HG03565 (cell line): ENCODE results near the gene UQCRQ.

Source experiments
- ATAC-seq: cut with Tn5 transposase; IDR thresholded peaks from one replicate; pipeline ENCODE4 v1.9.1; 2021; ENCODE audit warnings: mild to moderate bottlenecking, moderate library complexity; ENCODE audit not compliant: unreplicated experiment

The UQCRQ gene

DNA sequence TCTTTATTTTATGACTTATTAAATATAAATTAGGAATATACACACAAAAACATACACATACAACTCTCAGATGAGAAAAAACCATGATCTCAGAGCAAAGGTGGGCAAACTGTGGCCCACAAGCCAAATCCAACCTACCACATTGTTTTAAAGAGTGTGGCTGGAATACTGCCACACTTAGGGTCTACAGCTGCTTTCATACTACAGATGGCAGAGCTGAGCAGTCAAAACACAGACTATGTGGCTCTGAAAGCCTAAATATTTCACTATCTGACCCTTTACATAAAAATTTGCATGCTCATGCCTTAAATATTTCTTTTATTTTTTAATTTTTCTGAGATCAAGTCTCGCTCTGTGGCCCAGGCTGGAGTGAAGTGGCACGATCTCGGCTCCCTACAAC is 35.3 kb downstream of the UQCRQ start:
- ATAC-seq = no peak

DNA sequence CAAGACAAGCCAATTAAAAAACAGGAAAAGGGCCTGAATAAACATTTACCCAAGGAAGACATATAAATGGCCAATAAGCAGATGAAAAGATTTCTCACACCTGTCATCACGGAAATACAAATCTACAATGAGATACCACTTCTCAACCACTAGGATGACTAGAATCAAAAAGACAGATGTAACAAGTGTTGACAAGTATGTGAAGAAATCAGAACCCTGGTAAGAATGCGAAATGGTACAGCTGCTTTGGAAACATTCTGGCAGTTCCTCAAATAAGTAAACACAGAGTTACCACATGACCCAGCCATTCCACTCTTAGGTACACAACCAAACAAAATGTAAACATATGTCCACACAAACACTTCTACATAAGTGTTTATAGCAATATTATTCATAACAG is 39.5 kb downstream of the UQCRQ start:
- ATAC-seq = no peak

DNA sequence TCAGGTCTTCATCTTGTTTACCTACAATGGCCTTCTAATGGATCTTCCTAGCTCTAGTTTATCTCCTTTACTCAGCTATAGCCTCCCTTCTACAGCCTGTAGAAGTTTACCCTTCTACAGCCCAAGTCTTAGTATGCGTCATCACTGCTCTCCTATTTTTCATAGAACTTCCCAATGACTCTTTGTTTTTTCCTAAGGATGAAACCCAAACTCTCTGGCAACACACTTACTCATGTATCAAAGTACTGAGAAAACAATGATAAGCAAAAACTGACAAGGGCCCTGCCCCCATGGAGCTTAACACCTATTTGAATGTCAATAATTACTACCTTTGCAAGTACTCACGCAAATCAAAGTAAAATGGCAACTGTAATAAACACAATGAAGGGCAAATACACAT is 40.7 kb downstream of the UQCRQ start:
- no peak for ATAC-seq

DNA sequence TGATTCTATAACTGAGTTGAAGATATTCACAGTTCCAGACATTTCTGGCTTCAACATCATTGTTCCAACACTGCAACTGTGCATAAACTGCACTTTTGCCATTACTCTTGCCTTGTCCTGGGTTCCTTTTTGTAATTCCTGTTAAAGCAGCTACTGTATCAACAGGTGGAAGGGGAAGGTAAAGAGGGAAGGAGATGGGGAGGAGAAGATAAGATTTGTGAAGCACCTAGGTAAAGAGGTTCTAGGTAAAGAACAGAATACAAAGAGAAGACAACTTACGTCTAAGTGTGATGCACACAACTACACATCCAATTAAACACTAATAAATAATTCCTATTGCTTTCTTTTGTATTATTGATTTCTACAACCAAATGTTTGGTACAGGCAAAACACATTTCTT is 43.3 kb downstream of the UQCRQ start:
- no peak for ATAC-seq

DNA sequence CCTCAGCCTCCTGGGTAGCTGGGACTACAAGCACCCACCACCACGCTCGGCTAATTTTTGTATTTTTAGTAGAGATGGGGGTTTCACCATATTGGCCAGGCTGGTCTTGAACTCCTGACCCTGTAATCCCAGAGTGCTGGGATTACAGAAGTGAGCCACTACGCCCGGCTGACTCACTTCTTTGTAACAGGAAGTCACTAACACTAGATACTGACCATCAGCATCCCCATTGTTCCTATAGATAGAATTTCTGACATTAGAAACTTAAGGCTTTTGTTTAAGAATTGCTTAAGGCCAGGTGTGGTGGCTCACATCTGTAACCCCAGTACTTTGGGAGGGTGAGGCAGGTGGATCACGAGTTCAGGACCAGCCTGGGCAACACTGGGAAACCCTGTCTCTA is 49.2 kb downstream of the UQCRQ start:
- ATAC-seq = no peak

DNA sequence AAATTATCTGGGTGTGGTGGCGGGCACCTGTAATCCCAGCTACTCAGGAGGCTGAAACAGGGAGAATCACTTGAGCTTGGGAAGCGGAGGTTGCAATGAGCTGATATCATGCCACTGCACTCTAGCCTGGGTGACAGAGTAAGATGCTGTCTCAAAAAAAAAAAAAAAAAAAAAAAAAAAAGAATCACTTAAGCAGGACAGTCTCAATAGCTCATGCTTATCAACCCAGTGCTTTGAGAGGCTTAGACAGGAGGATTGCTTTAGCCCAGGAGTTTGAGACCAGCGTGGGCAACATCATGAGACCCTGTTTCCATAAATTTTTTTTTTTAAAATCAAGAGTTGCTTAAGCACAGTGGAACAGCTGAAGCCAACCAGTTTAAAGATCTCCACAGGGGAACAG is 49.6 kb downstream of the UQCRQ start:
- ATAC-seq = no peak
